ENCODE measurements around the gene CDH2. TPM values are rescaled to one million over a fixed set of nuclear protein-coding genes. Genes with fewer than 3 reads are reported as not detected.

Gene CDH2
- total RNA-seq, 1 experiment from 2014 or later, result 42.3 TPM

- TF ChIP-seq POLR2AphosphoS5 (IDR thresholded peaks at IDR 0.05; ENCODE audit: low read depth, low read length) (no peak), CTCF (IDR thresholded peaks at IDR 0.05) (no peak), TCF7L2 (IDR thresholded peaks at IDR 0.05; ENCODE audit: low read depth, low read length) (no peak), SIN3A (IDR thresholded peaks at IDR 0.05; ENCODE audit: borderline replicate concordance, insufficient read depth, low read depth, low read length) (no peak), REST (IDR thresholded peaks at IDR 0.05; ENCODE audit: insufficient read depth in 1 of 2, low read depth in 2 of 2, low read length in 1 of 2) (no peak)
- H3K4me1 ChIP-seq (ENCODE audit: control insufficient read depth, insufficient read depth, low read length), result no peaks in the 10 kb centered on the region
- H3K27ac ChIP-seq (ENCODE audit: low read length), result no peak overlapping the region
- DNase-seq (ENCODE audit: low read depth, low spot score) (no peak), ATAC-seq (no peak)
- no TSS peak for BruUV-seq (replicated peaks)
- H3K9me3 ChIP-seq (ENCODE audit: control insufficient read depth, insufficient read depth, low read depth, low read length), result no peaks in the 10 kb centered on the region
- H3K36me3 ChIP-seq (ENCODE audit: control insufficient read depth, insufficient read depth, low read length), result no peaks in the 10 kb centered on the region
- intact Hi-C loops (cut with micrococcal nuclease; ENCODE audit: unreplicated experiment), result no loop called here
- in situ Hi-C loops (cut with HindIII; ENCODE audit: low pct_unique_long_range_greater_than_20kb, low sequenced_read_pairs), result no loop called here
- no peak overlapping the region for H3K4me3 ChIP-seq (ENCODE audit: low read depth in 2 of 2, low read length in 2 of 2)
- ChIA-PET POLR2A (no interaction called here), CTCF (interaction anchor here (0.5 kb wide), 1 partner anchor 197 kb away, joined by 3 read pairs; no protein-coding TSS in a partner anchor)
- H3K27me3 ChIP-seq (ENCODE audit: control insufficient read depth, insufficient read depth, low read length), result no peaks in the 10 kb centered on the region
Observed at GRCh38 chr18:28204154-28204553, 27.2 kb upstream of the CDH2 start.

GRCh38 chr18:28201056-28201455, 24.1 kb upstream of the CDH2 start:
- H3K36me3 ChIP-seq (ENCODE audit: control insufficient read depth, insufficient read depth, low read length), result no peaks in the 10 kb centered on the region
- in situ Hi-C loops (cut with HindIII; ENCODE audit: low pct_unique_long_range_greater_than_20kb, low sequenced_read_pairs), result no loop called here
- no peaks in the 10 kb centered on the region for H3K9me3 ChIP-seq (ENCODE audit: control insufficient read depth, insufficient read depth, low read depth, low read length)
- POLR2A ChIA-PET, result no interaction called here
- TF ChIP-seq SIN3A (IDR thresholded peaks at IDR 0.05; ENCODE audit: borderline replicate concordance, insufficient read depth, low read depth, low read length), result no peak
- TF ChIP-seq REST (IDR thresholded peaks at IDR 0.05; ENCODE audit: insufficient read depth in 1 of 2, low read depth in 2 of 2, low read length in 1 of 2), result no peak
- ATAC-seq (no peak), DNase-seq (ENCODE audit: low read depth, low spot score) (no peak)
- no peaks in the 10 kb centered on the region for H3K4me1 ChIP-seq (ENCODE audit: control insufficient read depth, insufficient read depth, low read length)
- H3K27me3 ChIP-seq (ENCODE audit: control insufficient read depth, insufficient read depth, low read length), result no peaks in the 10 kb centered on the region
- H3K4me3 ChIP-seq (ENCODE audit: low read depth in 2 of 2, low read length in 2 of 2), result no peak overlapping the region
- BruUV-seq (replicated peaks), result no TSS peak
- no peak overlapping the region for H3K27ac ChIP-seq (ENCODE audit: low read length)
- CTCF ChIA-PET, result no interaction called here
- intact Hi-C loops (cut with micrococcal nuclease; ENCODE audit: unreplicated experiment), result no loop called here
